Activated naive CD4-positive, alpha-beta T cell treated with anti-CD3 and anti-CD28 coated beads, Interleukin-2, amount 50 U/mL, for 72 hours (primary cell): ENCODE results near the gene C1orf21. TPM values are rescaled to one million over a fixed set of nuclear protein-coding genes. Genes with fewer than 3 reads are reported as not detected.

Source experiments
- ATAC-seq, 2 donors: fragments of 150-1000 bp; cut with Tn5 transposase; 2 replicates each; pipeline ENCODE4 v1.10.0; 2021; ENCODE audit warnings: mild to moderate bottlenecking in 2 of 2, moderate library complexity in 2 of 2
- DNase-seq, 2 donors: peaks; one replicate each; pipeline ENCODE4 v3.0.0; 2021 to 2022; ENCODE audit warnings: low spot score in 2 of 2
- H3K27ac Mint-ChIP-seq, 2 donors: one replicate each; pipeline ENCODE4 v1.8.0; 2022; ENCODE audit warnings: mild to moderate bottlenecking in 2 of 2, mixed read lengths in 2 of 2
- H3K36me3 Mint-ChIP-seq, 2 donors: one replicate each; pipeline ENCODE4 v1.8.0; 2022; ENCODE audit warnings: mixed read lengths in 2 of 2
- H3K9me3 Mint-ChIP-seq, 2 donors: one replicate each; pipeline ENCODE4 v1.8.0; 2022; ENCODE audit warnings: mixed read lengths in 2 of 2
- total RNA-seq, 2 donors: library from RNA; stranded (reverse); gene quantifications; one replicate each; pipeline ENCODE4 v1.2.3, GENCODE V29; 2022

Gene C1orf21
- total RNA-seq, 2 donors from 2014 or later = 2.2 to 2.3 TPM

DNA sequence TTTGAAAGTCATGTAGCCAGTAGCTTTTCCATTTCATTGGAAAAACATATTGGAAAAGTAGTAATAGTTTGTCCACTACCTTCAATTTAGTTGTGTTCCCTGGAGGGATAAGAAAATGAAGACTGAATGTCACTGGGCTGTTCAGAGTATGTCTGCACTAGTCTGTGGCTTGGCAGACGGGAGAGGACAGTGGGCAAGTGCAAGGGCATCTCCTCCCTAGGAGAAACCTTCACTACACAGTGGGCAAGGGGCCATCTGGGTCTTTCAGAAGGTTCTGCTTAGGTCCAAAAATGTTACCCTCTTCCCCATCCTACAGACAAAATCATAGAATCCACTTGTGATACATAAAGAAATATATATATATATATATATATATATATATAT lies 118.1 kb downstream of the C1orf21 start:
- DNase-seq = no peak
- no peaks in the 10 kb centered on the region for H3K9me3 Mint-ChIP-seq
- no peak for ATAC-seq
- H3K27ac Mint-ChIP-seq = no peak overlapping the region
- H3K36me3 Mint-ChIP-seq = no peaks in the 10 kb centered on the region

DNA sequence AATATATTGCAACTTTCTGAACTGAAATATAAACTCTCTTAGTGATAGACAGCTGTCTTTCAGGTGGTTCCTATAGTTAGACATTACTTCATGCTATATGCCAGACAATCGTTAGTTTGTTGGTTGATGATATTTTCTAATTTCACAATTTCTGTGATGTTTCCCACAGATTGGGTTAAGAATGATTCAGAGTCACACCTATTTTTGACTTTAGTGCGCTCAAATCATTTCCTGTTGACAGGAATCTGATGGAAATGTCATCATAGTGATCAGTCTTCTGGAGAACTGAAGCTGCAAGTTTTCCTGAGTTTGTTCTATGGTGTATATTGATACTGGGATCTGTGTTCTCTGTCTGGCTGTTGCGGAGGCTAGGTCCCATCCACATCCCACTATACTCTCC lies 119.7 kb downstream of the C1orf21 start:
- DNase-seq (no peak), ATAC-seq (no peak)
- H3K9me3 Mint-ChIP-seq = no peaks in the 10 kb centered on the region

DNA sequence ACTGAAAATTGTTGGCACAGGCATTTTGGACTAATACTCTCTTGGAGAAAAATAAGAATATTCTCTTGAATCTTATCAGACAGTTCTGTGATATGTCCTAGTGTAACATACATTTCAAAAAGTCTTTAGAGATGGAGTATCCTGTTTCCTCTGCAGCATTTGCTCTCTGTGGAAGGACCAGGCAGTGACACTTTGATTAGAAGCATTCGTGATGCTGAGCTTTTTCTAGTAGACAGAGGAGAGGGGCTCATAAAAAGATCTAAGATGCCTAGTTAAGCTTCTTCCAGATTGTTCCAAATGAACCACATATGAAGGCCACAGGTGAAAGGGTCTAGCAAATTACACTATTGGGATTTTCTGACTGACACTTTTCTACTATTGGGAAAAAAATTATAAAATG lies 120.3 kb downstream of the C1orf21 start:
- no peak overlapping the region for H3K27ac Mint-ChIP-seq
- no peak for ATAC-seq

More for the DNA sequence above, 119.7 kb downstream of the C1orf21 start:
- Mint-ChIP-seq H3K27ac (no peak overlapping the region), H3K36me3 (no peaks in the 10 kb centered on the region)

DNA sequence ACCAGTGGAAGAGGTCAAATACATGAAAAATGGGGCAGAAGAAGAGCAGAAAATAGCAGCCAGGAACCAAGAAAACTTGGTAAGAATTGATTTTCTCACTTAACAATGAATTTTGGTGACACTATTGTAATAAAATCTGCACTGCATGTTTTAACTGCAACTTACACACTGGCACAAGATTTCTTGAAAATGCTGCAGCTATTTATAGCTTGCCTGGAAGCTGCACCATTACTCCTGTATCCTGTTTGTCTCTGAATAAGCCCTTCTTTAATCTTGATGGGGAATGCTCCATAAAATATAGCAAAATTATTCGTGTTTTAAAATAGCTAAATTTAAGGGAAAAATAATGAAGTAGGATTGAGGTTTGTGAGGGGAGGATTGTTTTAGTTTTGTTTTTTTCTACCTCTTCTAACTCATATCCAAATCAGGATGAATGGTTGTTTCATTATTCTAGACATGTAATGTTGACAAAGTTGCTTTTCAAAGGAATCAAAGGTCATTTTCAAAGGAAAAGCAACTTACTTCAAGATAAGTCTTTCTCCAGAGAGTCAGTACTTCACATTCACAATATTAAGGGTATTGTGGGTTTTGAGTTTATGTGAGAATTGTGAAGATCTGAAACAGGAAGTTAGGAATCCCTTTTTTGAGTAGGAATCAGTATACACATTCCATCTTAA lies 120.9 kb downstream of the C1orf21 start:
- ATAC-seq = no peak
- H3K27ac Mint-ChIP-seq = no peak overlapping the region
- H3K36me3 Mint-ChIP-seq = no peaks in the 10 kb centered on the region
- H3K9me3 Mint-ChIP-seq = no peaks in the 10 kb centered on the region
- no peak for DNase-seq

More for the DNA sequence above, 120.3 kb downstream of the C1orf21 start:
- no peaks in the 10 kb centered on the region for H3K36me3 Mint-ChIP-seq
- no peaks in the 10 kb centered on the region for H3K9me3 Mint-ChIP-seq
- no peak for DNase-seq

DNA sequence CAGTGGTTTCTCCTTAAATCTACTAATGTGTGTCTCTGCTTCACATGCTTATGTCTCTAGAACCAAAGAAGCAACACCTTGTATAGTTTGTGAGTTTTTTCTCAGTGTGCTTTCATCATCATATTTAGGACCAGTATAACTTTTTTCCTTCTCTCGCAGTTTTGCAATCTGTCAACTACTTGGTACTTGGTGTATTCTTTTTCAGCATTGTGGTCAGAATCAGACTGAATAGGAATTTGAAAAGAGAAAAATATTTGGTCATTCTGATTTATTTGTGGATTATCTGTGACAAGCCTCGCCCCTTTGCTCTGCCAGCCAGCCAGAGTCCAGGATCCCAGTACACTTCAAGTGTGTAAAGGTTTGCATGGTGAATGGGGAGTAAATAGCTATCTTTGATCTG lies 122.3 kb downstream of the C1orf21 start:
- H3K36me3 Mint-ChIP-seq = no peaks in the 10 kb centered on the region
- H3K27ac Mint-ChIP-seq = no peak overlapping the region
- no peaks in the 10 kb centered on the region for H3K9me3 Mint-ChIP-seq
- no peak for ATAC-seq
- DNase-seq = no peak

DNA sequence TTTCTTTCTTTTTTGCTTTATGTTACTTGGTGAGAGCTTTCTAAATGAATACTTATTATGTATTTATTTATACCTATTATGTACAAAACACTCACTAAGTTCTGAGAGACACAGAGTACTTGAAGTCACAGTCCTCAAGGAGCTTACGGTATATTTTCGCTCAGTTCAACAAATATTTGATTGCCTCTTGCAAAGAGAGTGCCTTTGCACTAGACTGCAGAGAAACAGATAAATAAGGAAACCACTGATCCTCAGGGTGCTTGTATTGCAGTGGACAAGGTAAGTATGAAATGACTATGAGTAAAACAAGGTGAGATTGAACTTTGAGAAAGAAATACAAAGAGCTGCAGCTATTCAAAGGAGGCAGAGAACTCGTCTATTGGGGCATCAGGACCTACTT lies 123.3 kb downstream of the C1orf21 start:
- no peak for ATAC-seq
- Mint-ChIP-seq H3K36me3 (no peaks in the 10 kb centered on the region), H3K27ac (no peak overlapping the region), H3K9me3 (no peaks in the 10 kb centered on the region)
- no peak for DNase-seq

DNA sequence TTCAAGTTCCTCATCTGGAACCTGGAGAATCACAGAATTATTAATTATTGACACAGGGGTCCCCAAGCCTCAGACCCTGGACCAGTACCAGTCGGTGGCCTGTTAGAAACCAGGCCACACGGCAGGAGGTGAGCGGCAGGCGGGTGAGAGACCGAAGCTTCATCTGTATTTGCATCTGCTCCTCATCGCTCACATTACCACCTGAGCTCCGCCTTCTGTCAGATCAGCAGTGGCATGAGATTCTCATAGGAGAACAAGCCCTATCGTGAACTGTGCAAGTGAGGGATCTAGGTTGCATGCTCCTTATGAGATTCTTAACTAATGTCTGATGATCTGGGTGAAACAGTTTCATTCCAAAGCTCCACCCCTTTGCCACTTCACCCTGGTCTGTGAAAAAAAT lies 125.9 kb downstream of the C1orf21 start:
- Mint-ChIP-seq H3K27ac (no peak overlapping the region), H3K9me3 (peaks cover 0 to 3% of the 10 kb centered on the region in 2 donors), H3K36me3 (no peaks in the 10 kb centered on the region)
- no peak for DNase-seq
- ATAC-seq = no peak

DNA sequence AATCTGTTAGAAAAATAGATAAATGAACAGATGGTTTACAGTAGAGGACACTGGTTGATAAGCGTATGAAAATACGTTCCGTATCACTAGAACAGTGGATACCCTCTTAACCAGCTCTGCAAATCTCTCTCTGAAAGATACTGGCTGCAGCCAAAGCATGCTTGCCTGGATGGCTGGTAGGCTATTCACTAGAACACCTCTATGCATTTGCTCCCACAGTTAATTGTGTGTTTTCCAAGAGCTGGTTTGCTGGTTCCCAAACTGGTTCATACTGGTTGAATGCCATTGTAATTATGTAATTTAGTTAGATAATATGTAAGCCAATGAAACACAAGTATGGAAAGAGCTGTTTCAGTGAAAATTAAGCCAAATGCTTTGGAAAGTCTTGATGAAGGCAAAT lies 126.6 kb downstream of the C1orf21 start:
- Mint-ChIP-seq H3K9me3 (peaks cover 0 to 3% of the 10 kb centered on the region in 2 donors), H3K36me3 (no peaks in the 10 kb centered on the region), H3K27ac (no peak overlapping the region)
- ATAC-seq (no peak), DNase-seq (no peak)

DNA sequence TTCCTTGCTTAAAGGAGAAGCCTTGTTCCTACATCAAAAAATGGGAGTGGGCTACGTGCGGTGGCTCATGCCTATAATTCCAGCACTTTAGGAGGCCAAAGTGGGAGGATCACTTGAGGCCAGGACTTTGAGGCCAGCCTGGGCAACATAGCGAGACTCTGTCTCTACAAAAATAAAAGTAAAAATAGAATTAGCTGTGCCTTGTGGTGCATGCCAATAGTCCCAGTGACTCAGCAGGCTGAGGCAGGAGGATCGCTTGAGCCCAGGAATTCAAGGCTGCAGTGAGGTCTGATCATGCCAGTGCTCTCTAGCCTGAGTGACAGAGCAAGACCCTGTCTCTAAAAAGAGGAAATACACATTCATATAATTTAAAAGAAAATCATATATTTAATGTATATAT lies 127.1 kb downstream of the C1orf21 start:
- DNase-seq = no peak
- Mint-ChIP-seq H3K9me3 (peaks cover 0 to 3% of the 10 kb centered on the region in 2 donors), H3K27ac (no peak overlapping the region), H3K36me3 (no peaks in the 10 kb centered on the region)
- no peak for ATAC-seq

DNA sequence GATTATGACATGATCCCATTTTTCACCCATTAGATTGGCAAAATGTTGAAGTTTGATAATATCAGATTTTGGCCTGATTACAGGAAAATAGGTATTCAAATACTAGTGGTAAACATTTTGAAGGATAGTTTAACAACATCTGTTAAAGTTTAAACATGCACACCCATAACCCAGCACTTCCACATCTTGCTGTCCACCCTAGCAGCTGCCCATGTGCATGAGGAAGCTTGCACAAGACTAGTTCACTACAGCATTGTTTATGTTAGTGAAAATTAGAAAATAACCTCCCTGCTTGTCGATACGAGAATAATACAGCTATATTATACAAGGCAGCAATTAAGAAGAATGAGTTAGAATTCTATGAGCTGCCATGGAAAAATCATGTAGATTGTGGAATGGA lies 127.6 kb downstream of the C1orf21 start:
- ATAC-seq = no peak
- no peaks in the 10 kb centered on the region for H3K36me3 Mint-ChIP-seq
- no peak overlapping the region for H3K27ac Mint-ChIP-seq
- DNase-seq = no peak
- peaks cover 0 to 3% of the 10 kb centered on the region in 2 donors for H3K9me3 Mint-ChIP-seq

DNA sequence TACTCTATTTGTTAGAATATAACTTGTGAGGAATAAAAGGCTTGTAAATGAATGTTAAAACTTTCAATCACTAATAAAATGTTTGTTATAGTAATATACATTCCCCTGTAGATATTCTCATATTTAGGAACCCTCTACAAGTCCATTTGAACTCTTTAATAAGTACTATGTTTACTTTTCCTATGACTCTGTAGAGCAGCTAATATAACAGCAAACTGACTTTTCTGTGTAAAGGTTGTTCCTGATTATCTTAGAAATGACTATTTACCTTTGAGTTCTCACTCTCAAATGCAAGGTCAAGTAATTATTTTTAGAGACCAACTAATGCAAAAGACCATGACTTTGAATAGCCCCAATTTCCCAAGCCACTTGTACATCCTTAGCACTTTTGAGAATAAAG lies 130.3 kb downstream of the C1orf21 start:
- Mint-ChIP-seq H3K27ac (no peak overlapping the region), H3K9me3 (peaks cover 0 to 3% of the 10 kb centered on the region in 2 donors), H3K36me3 (no peaks in the 10 kb centered on the region)
- ATAC-seq = no peak
- no peak for DNase-seq

DNA sequence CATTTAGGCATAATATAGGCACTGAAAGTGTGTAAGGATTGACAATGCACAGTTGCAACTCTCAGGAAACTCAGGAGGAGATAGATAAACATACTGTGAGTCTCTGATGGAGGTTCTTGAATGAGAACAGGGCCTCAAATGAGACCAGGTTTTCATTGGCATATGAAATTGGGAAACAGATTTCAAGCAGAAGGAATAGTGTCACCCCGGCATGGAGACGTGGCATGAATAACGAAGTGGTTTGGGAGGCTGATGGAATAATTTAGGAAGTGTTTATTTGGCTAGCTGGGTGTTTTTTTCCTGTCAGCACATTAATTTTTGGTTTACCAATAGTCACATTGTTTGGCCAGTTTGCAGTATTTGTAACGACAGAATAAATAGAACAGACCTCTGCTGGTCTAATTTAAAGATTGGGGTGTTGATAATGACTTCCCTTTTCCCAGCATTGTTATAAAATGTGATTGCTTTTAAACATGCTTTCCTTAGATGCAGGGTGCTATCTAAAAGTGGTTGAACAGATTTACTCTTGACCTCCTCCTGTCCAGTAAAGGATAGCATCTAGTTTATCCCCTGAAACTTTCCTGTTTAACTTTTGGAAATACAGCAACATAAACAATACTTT lies 132.0 kb downstream of the C1orf21 start:
- no peaks in the 10 kb centered on the region for H3K36me3 Mint-ChIP-seq
- ATAC-seq = no peak

DNA sequence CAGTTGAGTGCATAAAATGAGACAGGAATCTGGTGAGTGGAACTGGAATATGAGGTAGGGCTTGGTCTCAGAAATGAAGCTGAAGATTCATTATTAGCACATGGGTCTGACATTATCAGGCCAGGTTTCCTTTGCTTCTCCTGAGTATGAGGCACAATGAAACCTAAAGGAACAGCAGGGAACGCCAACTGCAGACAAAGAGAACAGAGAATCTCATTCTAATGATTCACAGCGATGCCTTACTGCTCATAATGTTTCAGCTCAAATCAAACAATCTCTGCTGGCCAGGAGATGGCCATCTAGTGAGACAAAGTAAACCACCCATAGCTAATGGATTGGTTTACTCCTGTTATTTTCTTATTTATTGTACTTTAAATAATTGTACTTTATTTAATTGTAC lies 133.5 kb downstream of the C1orf21 start:
- Mint-ChIP-seq H3K9me3 (peaks cover 0 to 3% of the 10 kb centered on the region in 2 donors), H3K27ac (no peak overlapping the region), H3K36me3 (no peaks in the 10 kb centered on the region)
- ATAC-seq (no peak), DNase-seq (no peak)

More for the DNA sequence above, 132.0 kb downstream of the C1orf21 start:
- no peak for DNase-seq
- no peak overlapping the region for H3K27ac Mint-ChIP-seq
- H3K9me3 Mint-ChIP-seq = peaks cover 0 to 3% of the 10 kb centered on the region in 2 donors

DNA sequence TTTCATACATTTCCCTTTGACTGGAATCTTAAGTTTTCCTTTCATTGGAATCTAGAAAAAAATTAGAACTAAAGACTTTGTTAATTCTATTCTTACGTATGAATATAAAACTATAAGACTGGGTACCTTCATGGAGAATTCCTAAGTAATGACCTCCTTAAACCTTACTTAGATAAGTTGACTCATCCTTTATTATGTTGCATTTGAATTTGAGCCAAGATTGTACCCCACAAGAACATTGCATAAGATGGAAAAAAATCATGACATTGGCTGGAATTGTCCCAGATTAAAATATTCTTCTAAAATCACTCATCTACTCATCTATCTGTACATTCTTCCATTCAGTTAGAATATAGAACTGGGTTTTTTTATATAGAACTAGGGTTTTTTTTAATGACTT lies 137.4 kb downstream of the C1orf21 start:
- no peak overlapping the region for H3K27ac Mint-ChIP-seq
- H3K36me3 Mint-ChIP-seq = no peaks in the 10 kb centered on the region
- no peak for DNase-seq
- no peak for ATAC-seq
- no peaks in the 10 kb centered on the region for H3K9me3 Mint-ChIP-seq

DNA sequence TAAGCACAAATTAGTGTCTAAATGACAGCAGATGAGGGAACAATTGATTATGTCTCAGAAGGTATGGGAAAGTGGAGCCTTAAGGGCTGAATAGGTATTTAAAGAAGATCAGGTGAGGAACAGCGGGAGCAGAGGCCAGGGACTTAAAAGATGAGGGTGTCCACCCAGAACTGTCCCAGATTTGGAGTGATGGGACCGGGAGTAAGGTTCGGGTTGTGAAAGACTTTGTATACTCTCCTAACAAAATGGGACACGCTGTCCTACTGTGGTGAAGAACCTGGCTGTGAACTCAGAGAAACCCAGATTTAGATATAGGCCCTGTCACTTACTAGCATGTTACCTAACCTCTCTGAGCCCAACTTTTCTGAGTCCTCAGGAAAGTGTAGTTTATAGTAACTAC lies 140.6 kb downstream of the C1orf21 start:
- no peaks in the 10 kb centered on the region for H3K9me3 Mint-ChIP-seq
- ATAC-seq = no peak
- H3K27ac Mint-ChIP-seq = no peak overlapping the region

DNA sequence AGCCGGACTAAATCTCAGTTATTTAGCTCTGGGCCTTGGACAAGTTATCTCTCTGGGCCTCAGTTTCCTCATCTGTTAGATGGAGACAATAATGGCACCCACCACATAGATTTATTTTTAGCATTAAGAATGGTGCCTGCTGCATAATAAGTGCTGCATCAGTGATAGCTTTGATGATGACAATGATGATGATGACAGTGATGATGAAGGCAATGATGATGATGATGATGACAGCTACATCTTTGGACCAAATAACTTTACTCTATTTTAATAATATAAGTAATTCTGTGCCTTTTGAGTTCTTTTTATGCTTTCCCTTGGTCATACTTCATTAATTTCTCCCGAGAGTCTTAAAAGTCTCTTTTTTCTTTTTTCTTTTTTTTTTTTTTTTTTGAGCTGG lies 143.4 kb downstream of the C1orf21 start:
- ATAC-seq = no peak
- peaks cover 4 to 7% of the 10 kb centered on the region in 2 donors for H3K9me3 Mint-ChIP-seq
- DNase-seq = no peak

More for the DNA sequence above, 140.6 kb downstream of the C1orf21 start:
- no peaks in the 10 kb centered on the region for H3K36me3 Mint-ChIP-seq
- no peak for DNase-seq

DNA sequence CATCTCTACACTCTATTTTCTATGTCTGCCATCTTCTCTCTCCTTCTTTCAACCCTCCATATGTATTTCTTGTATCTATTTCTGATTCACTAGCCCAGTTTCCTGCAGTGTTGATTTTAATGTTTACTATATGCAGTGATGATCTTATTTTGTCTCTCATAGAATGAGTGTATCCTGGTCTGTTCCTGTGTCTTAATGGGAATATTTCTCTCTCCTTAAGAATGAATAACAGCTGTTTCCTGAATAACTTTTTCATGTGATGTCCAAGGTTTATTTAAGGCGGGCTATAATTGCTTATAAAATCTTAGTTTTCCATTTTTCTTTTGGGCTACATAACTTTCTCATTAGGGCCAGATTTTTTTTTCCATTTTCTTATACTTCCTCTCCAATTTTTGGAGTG lies 144.5 kb downstream of the C1orf21 start:
- DNase-seq (no peak), ATAC-seq (no peak)
- H3K27ac Mint-ChIP-seq = no peak overlapping the region
- H3K9me3 Mint-ChIP-seq = peaks cover 4 to 7% of the 10 kb centered on the region in 2 donors
- H3K36me3 Mint-ChIP-seq = no peaks in the 10 kb centered on the region

More for the DNA sequence above, 143.4 kb downstream of the C1orf21 start:
- no peaks in the 10 kb centered on the region for H3K36me3 Mint-ChIP-seq
- H3K27ac Mint-ChIP-seq = no peak overlapping the region

DNA sequence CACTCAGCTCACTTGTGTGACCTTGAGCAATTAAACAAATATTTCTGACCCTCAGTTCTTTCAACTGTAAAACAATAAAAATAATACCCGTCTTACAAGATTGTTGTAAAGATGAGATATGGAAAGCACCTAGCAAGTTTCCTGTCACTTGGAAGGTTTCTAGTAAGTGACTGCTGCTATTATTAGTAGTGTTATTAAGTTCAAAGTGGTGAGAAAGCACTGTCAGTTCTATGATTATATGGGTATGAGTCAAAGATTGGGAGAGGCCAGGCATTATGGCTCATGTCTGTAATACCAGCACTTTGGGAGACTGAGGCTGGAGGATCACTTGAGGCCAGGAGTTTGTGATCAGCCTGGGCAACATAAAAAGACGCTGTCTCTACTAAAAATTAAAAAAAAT lies 145.4 kb downstream of the C1orf21 start:
- DNase-seq (no peak), ATAC-seq (no peak)
- Mint-ChIP-seq H3K9me3 (peaks cover 4 to 10% of the 10 kb centered on the region in 2 donors), H3K36me3 (no peaks in the 10 kb centered on the region), H3K27ac (no peak overlapping the region)
